ENCODE results near the gene HS3ST5.

DNA sequence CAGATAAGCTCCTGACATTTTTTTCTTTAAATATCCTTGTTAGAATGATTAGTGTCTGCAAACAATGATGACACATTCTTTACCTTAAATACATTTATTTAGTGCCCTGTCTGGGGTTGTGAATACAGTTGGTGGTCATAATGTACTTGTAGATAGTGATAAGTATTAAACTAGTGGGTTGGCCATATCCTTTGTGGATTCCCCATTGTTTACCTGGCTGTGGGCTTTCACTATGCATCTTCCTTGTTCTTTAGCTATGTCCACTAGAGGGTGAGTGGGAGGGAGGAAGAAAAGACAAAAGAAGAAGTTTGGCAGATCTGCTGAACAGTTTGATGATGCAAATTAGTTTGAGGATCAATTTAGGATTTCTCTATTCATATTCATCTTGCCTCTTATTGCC, 15.7 kb downstream of the HS3ST5 start:
- no peak for TF ChIP-seq EZH2phosphoT487 (IDR thresholded peaks at IDR 0.05; ENCODE audit: low read depth)
- TF ChIP-seq, protein P1, sequence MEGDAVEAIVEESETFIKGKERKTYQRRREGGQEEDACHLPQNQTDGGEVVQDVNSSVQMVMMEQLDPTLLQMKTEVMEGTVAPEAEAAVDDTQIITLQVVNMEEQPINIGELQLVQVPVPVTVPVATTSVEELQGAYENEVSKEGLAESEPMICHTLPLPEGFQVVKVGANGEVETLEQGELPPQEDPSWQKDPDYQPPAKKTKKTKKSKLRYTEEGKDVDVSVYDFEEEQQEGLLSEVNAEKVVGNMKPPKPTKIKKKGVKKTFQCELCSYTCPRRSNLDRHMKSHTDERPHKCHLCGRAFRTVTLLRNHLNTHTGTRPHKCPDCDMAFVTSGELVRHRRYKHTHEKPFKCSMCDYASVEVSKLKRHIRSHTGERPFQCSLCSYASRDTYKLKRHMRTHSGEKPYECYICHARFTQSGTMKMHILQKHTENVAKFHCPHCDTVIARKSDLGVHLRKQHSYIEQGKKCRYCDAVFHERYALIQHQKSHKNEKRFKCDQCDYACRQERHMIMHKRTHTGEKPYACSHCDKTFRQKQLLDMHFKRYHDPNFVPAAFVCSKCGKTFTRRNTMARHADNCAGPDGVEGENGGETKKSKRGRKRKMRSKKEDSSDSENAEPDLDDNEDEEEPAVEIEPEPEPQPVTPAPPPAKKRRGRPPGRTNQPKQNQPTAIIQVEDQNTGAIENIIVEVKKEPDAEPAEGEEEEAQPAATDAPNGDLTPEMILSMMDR (IDR thresholded peaks at IDR 0.05; ENCODE audit: low read depth, low read length) = no peak

Measured in OCI-LY3 (cell line).